Measurements from ENCODE around the gene RUVBL1. TPM values are rescaled to one million over a fixed set of nuclear protein-coding genes. Genes with fewer than 3 reads are reported as not detected.

RUVBL1 gene
- total RNA-seq, 1 donor from 2014 or later = 40.6 TPM

- H3K9me3 Mint-ChIP-seq = peaks cover 7% of the 10 kb centered on the region
- peaks cover 6% of the 10 kb centered on the region for H3K4me1 Mint-ChIP-seq
- no peak overlapping the region for H3K27ac Mint-ChIP-seq
- H3K27me3 Mint-ChIP-seq (ENCODE audit: low read depth) = peaks cover 20% of the 10 kb centered on the region
- DNase-seq (ENCODE audit: low spot score in 2 of 2, unreplicated experiment in 2 of 2) = no peak
- no peak for TF ChIP-seq CTCF (IDR thresholded peaks at IDR 0.05; ENCODE audit: unreplicated experiment)
- H3K4me3 Mint-ChIP-seq = no peak overlapping the region
- H3K36me3 Mint-ChIP-seq = no peaks in the 10 kb centered on the region
Observed at GRCh38 chr3:128128251-128128650, 4.6 kb upstream of the RUVBL1 start.

DNA sequence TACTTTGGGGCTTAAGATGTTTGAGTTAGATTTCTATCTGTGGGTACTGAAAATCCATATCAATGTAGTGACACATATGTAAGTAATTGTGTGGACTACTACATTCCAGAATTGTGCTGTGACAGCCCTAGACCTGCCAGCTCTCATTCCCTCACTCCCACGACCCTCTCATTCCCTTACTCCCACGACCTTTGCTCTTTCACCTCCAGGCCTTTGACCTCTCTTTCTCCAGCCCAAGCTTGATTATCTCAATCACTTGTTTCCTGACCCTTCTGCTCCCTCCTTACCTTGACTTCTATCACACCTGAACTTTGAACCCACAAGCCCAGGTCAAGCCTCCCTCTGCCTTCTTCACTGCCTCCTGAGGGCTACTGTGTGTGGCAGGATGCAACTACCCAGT lies 3.6 kb upstream of the RUVBL1 start:
- no peaks in the 10 kb centered on the region for H3K36me3 Mint-ChIP-seq
- H3K4me3 Mint-ChIP-seq = no peak overlapping the region
- peaks cover 14% of the 10 kb centered on the region for H3K4me1 Mint-ChIP-seq

GRCh38 chr3:128123156-128123537 lies 465 bp downstream of the RUVBL1 start:
- peaks cover 3% of the 10 kb centered on the region for H3K9me3 Mint-ChIP-seq
- H3K4me3 Mint-ChIP-seq = peak overlapping the region; percentile 98
- no peak for DNase-seq (ENCODE audit: low spot score in 2 of 2, unreplicated experiment in 2 of 2)
- peak overlapping the region; percentile 98 for H3K27ac Mint-ChIP-seq
- TF ChIP-seq CTCF (IDR thresholded peaks at IDR 0.05; ENCODE audit: unreplicated experiment) = no peak
- H3K4me1 Mint-ChIP-seq = peaks cover 20% of the 10 kb centered on the region
- peaks cover 3% of the 10 kb centered on the region for H3K36me3 Mint-ChIP-seq
- peaks cover 6% of the 10 kb centered on the region for H3K27me3 Mint-ChIP-seq (ENCODE audit: low read depth)

More for the DNA sequence above, 3.6 kb upstream of the RUVBL1 start:
- no peak overlapping the region for H3K27ac Mint-ChIP-seq
- peaks cover 20% of the 10 kb centered on the region for H3K27me3 Mint-ChIP-seq (ENCODE audit: low read depth)
- TF ChIP-seq CTCF (IDR thresholded peaks at IDR 0.05; ENCODE audit: unreplicated experiment) = no peak
- DNase-seq (ENCODE audit: low spot score in 2 of 2, unreplicated experiment in 2 of 2) = no peak
- peaks cover 3% of the 10 kb centered on the region for H3K9me3 Mint-ChIP-seq

DNA sequence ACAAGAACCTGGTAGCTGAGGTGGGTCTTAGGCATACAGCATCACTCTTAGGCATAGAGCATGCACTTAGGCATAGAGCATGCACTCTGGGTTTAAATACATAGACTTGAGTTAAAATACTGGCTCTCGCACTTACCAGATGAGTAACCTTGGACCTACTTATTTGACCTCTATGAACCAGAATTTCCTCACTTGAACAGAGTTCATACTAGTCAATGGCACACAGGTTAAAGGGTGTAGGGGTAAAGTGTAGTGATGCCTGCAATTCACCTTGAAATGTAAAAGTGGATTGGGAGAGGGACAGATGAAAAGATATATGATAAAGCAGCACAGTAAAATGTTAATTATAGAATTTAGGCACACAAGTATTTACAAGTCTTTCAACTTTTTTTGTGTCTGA lies 1.6 kb downstream of the RUVBL1 start:
- Mint-ChIP-seq H3K27me3 (ENCODE audit: low read depth) (no peaks in the 10 kb centered on the region), H3K4me3 (peak overlapping the region; percentile 98)

DNA sequence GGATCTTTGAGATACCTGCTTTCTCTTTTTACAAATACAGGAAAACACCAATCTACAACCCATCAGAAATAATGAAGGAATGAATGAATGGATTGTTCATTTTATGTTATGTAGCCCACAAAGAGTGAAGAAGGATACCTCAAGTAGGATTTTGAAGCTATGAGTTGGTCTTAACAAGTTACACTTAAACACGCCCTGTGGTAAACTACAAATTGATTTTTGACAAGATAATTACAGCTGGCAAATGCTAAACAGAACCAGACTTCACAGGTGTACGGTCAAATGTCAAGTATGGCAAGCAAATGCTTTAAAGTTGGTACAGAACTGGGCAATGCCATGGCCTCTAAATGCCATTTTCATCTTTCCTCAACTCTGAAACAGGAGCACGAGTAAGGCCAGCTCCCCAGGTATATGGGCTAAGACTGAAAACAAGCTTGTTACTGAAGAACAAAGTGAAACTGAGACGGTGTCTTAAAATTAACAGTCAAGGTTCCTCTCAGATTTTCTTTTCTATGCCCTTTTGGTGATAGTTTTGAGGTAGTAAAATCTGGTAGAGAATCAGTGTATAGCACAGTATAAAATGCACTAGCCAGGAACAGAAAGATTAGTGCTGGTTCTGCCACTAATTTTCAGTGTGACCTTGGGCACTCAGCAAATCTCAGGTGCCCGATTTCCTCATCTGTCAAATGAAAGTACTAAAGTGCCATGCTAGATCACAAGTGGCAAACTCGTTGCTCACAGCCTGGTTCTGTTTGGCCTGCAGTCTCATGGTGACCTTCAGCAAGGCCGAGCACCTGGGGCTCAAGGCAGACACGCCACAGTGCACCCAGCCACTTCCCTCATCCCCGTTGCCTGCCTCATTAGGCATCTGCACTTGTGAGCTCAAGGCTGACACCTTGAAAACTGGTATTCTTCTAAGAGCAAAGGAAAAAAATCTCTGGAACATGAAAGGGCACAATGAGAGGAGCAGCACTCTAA lies 9.5 kb downstream of the RUVBL1 start:
- Mint-ChIP-seq H3K4me3 (no peak overlapping the region), H3K36me3 (peaks cover 27% of the 10 kb centered on the region), H3K4me1 (peaks cover 11% of the 10 kb centered on the region), H3K27ac (no peak overlapping the region), H3K9me3 (no peaks in the 10 kb centered on the region), H3K27me3 (ENCODE audit: low read depth) (no peaks in the 10 kb centered on the region)
- TF ChIP-seq CTCF (IDR thresholded peaks at IDR 0.05; ENCODE audit: unreplicated experiment) = no peak
- no peak for DNase-seq (ENCODE audit: low spot score in 2 of 2, unreplicated experiment in 2 of 2)

More for the DNA sequence above, 1.6 kb downstream of the RUVBL1 start:
- DNase-seq (ENCODE audit: low spot score in 2 of 2, unreplicated experiment in 2 of 2) = no peak
- TF ChIP-seq CTCF (IDR thresholded peaks at IDR 0.05; ENCODE audit: unreplicated experiment) = no peak
- Mint-ChIP-seq H3K36me3 (peaks cover 6% of the 10 kb centered on the region), H3K4me1 (peaks cover 20% of the 10 kb centered on the region), H3K27ac (no peak overlapping the region), H3K9me3 (peaks cover 3% of the 10 kb centered on the region)

Measured in mesothelial cell of epicardium (in vitro differentiated cells).